NCI-H2196 (cell line): ENCODE measurements around the gene ABCB6.

Experiments used
- DNase-seq: peaks from one replicate; lab custom pipeline; 2025; ENCODE audit not compliant: unreplicated experiment; lab: John Stamatoyannopoulos, UW

Gene ABCB6

DNA sequence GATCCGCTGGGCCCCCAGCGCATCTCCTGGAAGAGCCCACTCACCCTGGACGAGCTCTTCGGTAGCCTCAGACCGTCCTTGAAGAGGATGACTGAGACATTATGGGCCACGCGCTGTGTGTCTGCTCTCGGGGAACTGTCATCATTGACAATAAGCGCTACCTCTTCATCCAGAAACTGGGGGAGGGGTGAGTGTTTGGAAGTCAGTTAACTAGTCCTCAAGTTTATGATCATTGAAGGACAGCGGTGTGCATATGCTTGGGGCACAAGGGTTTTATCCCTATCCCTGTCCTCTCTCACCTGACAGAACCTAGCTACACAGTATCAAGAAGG lies 27.1 kb upstream of the ABCB6 start:
- DNase-seq: no peak

DNA sequence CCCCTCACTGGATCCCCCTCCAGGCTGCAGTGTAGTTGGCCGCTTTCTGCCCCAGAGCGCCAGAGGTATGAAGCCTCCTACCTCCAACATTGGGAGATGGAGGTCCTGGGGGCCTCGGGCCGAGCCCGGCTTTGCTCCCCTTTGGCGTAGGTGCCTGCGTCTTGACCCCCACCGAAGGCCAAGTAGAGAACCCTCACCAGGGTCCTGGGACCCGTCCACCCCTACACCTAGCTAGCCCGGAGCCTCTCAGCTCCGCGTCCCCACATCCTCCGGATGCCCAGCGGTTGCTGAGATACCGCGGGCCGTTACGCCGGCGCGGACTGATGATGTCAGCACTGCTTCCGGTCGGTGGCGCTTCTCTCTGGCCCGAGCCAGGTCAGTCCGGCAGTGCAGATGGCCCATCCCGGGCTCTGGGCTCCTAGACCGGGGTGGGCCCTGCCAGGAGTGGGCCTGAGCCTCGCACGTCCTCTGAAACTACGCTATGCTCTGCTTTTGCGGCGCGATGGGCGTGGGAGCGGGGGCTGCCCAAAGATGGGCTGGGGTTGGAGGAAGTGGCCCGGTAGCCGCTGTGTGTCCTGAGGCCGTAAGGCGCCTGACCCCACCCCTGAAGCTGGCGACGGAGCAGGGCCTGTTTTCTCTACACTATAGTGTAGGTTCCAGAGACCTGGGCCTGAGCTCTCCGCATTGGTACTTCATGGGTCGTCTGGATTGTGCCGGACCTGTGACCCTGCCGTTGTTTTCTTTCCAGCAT lies 26.6 kb upstream of the ABCB6 start, which contains the start of the genes GLB1L and STK16:
Gene GLB1L, minus strand, starts transcription at position 297 of the 751 bp plus-strand sequence. CDS start 1,871 bp downstream, outside the sequence.
Gene STK16, plus strand, starts transcription at position 332 of the 751 bp plus-strand sequence. CDS start 521 bp downstream, outside the sequence.
- peak; percentile 96 for DNase-seq

DNA sequence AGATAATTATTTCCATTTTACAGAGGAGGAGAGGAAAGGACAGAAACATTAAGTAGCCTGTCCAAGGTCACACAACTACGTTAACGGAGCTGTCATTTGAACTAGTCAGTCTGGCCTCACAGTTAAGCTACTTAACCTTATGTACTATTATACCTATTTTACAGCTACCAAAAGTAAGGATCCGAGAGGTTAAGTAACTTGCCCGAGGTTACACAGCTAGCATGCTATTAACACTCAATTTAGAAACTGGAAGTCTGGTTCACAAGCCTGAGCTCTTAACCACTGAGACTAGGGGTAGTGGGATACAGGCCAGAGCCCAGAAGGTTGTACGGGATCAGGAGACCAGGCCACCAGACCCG lies 26.0 kb upstream of the ABCB6 start:
- no peak for DNase-seq

DNA sequence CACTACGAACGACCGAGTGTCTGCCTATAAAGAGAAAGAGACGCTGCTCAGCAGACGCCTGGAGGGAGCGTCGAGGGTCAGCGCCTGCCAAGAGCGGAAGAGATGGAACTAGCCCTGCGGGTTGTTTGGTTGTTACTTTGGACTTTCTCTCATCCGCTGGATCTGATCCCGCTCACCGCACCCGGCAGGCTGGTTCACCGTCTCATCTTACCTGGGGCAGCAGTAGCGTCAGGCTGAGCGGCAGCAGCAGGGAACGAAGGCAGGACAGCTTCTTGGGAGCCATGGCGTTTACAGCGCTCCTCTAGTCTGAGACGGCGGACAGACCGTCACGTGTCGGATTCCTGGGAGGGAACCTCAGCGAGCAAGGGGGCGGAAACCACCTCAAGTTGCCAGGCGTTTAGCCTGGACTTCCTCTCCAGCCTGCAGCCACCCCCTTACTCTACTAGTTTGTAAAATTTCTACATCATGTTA lies 24.6 kb upstream of the ABCB6 start:
- DNase-seq: no peak

DNA sequence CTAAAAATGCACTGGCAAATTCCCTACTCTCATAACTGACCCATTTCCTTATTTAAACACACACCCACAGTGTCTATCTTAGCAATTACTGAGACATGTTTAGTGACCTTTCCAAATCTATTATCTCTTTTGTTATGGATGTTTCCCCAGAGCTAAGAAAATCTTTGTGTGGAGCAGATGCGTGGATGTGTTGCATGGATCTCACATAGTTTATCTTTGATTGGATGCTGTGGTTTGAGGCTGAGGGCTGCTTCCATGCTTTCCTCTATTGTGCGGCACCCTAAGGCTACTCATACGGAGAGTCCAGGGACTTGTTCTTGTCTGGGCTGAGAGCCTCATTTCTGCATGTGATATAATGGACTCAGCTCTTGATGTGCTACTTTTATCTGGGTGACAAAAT lies 15.6 kb upstream of the ABCB6 start:
- DNase-seq: no peak

DNA sequence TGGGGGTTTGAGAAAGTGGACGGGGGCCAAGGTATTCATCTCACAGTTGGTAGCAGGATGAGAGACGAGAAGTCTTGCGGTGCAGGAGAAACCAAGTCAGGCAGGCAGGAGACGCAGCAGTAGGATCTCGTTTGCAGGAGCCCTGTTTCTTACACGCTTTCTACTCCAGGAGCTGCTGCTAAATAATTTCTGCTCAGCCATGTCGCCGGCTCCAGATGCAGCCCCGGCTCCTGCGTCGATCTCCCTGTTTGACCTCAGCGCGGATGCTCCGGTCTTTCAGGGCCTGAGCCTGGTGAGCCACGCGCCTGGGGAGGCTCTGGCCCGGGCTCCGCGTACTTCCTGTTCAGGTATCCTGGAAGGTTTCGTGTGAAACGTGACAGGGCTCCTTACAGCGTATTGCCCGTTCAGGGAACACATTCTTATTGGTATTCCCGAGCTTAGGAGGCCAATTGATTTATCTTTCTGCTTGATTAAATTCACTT lies 11.3 kb upstream of the ABCB6 start:
- DNase-seq: peak; percentile 22

DNA sequence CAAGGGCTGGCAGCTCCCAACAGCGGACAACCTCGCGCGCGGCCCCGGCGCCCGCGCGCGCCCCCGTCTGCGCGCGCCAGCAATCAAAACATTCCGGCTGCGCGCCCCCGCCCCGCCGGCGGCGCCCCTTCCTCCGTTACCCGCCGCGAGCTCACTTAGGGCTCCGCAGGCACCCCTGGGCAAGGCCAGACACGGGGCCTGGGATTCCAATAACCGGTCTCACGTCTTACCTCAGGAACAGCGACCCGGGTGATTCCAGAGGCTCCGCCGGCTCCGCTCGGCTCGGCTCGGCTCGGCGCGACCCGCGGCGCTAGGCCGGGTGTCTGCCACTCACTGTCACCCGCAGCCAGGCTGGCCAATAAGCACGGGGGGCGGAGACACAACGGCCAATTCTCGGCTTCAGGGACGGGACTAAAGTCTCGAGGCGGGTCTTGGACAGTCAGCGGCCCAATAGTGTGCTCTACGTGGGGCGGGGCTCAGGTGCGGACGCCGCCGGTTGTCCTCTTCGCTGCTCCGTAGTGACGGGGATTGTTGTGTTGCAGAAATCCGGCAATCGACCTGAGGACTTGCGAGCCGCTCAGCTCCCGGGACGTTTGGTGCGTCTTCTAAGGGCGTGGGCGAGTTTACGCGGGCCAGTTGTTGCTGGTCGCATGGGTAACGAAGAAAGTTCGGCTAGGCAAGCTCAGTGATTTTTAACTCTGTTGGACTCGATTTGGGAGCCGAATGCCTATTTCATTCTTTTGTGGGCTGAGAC lies 10.7 kb upstream of the ABCB6 start, which contains the start of the genes ANKZF1 and ATG9A:
Gene ANKZF1, plus strand, starts transcription at position 502 of the 754 bp plus-strand sequence. CDS start 452 bp downstream, outside the sequence.
Gene ATG9A, minus strand, starts transcription at position 332 of the 754 bp plus-strand sequence. CDS start 1,612 bp downstream, outside the sequence.
- DNase-seq: peak; percentile 98

DNA sequence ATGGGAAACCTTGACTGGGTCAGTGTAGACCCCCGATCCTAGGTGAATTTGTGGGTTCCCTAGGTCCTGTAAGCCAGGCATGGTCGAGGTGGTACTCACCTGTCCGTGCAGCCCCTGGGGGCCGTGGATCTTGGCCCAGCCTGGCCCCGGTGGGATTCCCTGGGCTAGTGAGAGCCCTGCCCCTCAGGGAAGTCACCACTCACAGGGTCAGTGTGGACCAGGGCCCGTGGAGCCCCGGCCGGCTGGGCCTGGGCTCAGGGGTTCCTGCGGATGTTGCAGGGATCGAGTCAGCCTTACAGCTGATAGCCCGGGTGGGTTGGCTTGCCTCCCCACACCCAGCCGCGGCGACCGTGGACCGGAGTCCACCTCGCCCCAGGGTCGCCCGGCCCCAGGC lies 10.2 kb upstream of the ABCB6 start:
- DNase-seq: no peak

DNA sequence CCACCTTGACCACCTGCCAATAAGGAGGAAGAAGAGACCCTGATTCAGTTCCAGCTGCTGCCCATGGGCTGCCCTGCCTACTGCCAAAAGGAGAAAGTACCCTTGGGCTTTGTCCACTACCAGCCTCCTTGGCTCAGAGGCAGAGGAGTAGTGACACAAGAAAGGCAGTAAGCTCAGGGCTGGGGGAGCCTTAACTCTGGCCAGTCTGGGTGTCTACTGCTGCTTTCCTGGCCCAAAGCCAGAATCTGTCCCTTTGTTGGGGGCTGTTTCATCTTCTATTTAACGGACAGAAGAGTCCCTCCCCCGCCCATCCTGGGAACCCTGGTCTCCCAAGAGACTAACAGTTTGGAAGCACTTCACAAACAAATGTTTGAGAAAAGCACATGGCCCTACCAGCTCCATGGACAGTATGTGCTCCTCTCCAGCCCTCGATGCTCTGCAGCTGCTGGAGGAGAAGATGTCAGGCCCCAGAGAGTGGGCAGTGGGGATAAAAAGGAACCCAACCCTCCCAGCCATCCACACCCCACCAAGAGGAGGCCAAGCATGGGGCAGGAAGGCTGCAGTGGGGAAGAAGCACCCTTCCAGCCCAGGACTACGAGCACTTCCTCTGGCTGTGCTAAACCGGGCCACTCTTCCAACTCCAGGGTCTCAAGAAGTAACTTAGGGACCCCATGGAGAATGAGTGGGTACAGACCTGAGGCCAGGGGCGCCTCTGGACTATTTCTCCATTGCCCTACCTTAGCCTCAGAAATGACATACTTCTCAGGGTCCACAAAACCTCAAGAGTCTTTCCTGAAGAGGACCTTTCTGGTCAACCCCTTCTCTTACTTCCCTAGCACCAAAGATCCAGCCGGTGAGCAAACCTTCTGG lies 9.5 kb upstream of the ABCB6 start:
- no peak for DNase-seq

DNA sequence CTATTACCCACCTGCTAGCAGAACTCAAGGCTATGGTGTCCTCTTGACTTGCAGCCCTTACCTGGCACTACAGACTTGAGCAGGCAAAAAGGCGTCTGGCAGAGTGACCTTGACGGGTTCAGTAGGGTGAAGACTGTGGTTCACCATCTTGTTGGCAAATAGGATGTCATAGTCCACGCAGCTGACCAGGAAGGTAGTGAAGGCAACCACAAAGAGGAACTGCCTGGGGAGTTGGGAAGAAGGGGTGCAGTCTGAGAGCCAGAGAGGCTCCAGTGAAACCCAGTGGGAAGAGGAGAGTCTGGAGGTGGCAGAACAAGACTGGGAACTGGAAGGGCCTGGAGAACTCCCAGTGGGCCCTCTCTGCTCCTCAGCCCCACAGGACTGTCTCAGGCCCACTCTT lies 6.6 kb upstream of the ABCB6 start:
- DNase-seq: no peak

DNA sequence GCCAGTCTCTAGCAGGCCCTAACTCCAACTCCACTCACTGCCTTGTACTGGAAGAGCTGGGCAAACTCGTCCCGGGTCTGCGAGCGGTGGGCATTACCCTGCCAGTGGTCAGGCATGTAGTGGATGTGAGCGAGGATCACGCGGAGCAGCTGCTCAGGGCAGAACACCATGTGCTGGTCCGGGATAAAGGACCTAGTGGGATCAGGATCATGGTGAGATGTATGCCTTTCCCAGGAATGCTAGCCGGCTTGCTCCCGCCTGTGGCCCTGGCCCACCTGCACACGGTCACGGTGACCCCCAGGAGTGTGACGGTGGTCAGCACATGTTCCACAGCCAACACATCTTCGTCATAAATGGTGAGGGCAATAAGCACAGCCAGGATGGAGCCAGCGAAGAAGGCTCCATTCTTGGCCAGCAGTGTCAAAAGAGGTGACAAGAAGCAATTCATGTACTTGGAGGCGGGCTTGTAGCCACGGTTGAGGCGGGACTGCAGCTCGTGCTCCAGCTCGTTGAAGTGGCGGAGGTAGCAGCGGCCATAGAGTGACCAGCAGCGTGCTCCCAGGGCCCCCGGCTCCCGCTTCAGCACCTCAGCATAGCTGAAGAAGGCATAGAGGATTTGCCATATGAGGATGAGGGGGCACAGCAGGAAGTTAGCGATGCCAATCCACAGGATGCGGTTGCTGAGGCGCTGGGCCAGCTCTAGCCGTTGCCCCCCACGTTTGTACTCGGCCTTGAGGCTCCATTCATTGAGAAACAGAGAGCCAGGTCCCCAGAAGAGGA lies 5.3 kb upstream of the ABCB6 start:
- DNase-seq: no peak

DNA sequence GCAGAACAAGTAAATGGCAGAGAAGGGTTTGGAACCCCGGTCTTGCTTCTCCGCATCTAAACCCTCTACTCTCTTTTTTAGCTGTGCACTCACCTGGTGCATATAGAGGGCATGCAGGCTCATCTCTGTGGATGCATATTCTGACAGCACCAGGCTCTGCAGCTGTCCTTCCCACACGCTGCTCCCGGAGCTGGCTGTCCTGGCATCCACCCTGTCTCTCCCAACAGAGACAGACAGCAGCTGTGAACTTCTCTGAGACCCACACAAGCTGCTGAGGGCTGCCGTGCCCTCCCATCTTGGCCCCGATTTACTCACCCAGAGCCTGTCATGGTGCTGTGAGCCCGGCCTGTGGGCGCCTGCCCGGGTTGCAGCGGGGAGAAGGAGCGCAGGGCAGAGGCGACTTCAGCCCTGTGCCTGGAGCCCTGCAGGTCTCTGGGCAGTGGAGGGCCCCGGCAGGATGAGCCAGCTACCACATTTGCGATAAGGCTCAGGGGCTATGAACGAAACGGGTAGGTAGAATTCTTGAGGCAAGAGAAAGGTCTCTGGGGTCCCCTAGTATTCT lies 3.3 kb upstream of the ABCB6 start:
- no peak for DNase-seq

DNA sequence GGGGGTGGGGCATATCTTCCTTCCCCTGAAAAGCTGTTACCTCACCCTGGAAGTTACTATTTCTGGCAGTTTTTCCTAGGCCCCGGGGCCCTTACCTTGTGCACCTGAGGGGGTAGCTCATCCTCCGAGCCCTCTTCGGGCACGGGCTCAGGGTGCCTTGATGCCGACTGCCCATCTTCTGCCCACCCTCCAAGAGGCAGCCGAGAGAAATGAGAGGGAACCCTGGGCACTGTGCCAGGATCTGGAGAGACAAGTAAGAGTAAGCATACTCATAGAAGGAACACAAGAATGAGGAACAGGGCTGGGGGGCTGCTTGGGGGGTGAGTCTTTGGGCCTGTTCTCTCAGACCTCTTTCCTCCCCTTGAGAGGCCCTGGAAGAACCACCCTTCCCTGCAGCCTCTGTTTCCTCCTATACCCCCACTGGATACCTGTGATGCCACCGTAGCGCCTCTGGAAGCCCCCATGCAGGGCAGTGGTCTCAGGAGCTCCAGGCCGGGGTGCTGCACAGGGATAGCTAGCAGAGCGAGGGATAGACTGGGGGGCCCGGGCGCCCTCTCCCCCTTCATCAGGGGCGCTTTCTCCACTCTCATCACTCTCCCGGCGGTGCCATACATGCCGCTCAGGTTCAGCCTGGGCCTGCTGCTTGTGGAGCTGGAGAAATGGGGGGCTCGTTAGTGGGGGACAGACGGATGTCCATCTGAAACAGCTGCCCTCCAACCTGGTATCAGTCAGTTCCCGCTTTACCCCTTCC lies 2.1 kb upstream of the ABCB6 start:
- no peak for DNase-seq

DNA sequence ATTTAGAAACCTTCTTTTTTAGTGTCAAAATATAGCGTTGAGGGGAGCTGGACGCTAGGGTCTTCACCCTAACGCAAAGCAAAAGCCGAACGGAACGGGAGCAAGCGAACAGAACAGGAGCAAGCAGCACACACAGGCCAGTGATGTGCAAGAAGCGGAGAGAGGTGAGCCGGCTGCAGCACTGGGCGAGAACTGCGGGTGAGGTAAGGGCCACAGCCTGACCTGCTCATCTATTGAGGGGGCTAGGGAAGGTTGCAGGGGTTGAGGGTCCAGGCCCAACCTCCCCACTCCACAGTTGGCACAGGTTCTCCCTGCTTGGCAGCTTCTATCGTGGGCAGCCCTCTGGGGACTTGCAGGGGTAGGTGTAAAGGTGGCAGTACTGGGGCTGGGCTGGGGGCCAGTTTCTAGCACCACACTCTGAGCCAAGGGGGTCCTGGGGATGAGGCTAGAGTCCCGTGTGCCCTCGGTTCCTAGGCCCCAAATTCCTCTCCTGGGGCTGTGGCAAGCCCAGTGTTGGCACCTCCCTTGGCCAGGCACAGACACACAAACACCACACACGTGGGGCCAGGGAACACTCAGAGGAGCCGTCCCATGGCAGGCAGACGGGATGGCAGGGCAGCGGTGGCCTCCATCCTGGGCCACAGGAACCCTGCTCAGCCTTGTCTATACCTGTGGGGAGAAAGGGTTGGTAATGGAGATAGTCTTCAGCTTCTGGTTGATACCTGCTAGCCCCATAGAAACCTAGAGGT lies 1.2 kb upstream of the ABCB6 start:
- no peak for DNase-seq

DNA sequence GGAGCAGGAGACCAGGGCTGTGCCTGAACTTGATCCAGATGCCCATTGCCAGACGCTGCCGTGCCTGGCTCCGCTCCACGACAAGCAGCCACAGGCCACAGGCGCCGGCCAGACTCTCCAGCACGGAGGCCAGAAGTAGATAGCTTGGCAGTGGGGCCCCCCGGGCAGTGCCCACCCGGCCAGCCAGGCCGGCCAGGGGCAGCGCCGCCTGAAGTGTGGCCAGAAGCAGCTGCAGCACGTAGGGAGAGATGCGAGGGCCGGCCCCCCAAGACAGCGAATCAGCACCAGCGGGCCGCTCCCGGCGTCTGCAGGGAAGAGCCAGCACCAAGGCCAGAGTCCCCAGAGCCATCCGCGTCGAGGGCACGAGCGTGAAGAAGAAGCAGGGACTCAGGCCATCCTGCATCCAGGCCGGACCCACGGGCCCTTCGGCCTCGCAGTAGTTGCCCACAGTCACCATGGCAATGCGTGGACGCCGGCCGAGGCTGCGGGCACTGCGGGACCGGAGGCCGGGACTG lies 484 bp downstream of the ABCB6 start:
- DNase-seq: peak; percentile 67

DNA sequence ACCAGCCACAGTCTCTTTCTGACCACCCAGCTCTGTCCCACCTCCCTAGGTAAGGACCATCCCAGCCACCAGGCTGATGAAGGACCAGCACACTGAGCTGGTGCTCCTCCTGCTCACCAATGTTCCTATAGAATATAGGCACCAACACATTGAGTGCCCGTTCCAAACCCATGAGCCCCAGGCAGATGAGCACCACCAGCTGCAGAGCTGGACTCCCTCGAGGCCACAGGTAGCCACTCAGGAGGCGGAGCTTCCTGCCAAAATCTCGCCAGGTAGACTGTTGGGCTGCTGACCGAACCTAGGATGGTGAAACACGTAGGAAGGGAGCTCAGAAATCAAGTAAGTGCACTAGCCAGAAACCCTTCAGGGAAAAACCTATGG lies 2.2 kb downstream of the ABCB6 start:
- no peak for DNase-seq

DNA sequence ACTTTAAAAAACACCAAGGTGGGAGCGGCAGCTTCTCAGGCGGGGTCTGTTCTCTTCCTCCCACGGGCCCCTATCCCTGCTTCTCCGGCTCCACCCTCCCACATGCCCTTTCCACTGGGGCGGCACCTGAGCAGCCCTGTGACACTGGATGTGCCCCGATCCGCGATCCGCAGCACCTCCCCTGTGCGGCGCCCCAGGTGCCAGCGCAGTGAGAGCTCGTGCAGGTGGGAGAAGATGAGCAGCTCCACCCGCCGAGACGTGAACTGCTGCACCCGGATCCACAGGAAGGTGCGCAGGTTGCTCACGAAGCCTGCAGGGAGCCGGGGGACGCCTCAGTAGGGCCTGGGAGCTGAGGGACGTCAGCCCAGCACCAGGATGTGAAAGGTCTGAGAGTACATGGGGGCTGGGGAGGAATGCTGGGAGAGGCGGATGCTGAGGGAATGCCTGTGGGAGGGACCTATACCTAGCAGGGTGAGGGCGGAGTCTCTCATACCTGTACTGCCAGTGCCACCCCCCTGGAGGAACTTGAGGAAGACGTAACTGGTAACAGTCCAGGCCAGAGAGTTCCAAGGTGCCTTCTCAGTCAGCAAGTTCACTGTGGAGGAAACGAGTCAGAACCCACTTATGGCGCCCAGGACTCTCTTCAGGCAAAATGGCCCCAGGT lies 2.8 kb downstream of the ABCB6 start:
- DNase-seq: no peak

DNA sequence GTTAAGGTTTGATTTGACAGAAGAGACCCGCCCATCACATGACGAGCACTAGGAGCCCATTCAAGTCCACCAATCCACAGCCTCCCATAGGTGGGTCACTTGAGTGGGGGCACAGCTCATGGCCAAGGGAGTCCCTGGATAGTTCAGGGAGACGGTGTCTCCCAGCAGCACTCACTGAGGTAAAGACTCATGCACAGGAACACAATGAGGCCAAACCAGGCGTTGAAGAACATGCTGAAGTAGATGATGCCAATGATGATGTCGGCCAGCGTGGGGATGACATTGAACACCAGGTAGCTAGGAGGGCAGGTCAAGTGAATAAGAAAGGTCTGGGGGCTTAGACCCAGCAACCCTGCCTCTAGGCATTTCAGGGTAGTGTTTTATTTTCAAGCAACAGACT lies 4.0 kb downstream of the ABCB6 start:
- no peak for DNase-seq
